GM12878 (cell line): ENCODE results near the gene BTBD7. TPM values are rescaled to one million over a fixed set of nuclear protein-coding genes. Genes with fewer than 3 reads are reported as not detected.

ENCODE experiments used
- ATAC-seq: fragments of 200-7000 bp; cut with Tn5 transposase; 3 replicates; pipeline ENCODE4 v1.9.1; 2020; ENCODE audit warnings: mild to moderate bottlenecking, moderate library complexity
- BruUV-seq: library from RNA; stranded (reverse); fragments of 400-500 nt; replicated peaks from 2 replicates; lab custom pipeline; 2021; lab: Mats Ljungman, UMichigan
- CTCF ChIA-PET: fragments of 300-600 bp; sonication (Branson Sonifier 250); formaldehyde crosslinking; extraction: SDS; loops from one replicate; lab custom pipeline; 2021; ENCODE audit warnings: inconsistent platforms; lab: Yijun Ruan, JAX
- POLR2A ChIA-PET: fragments of 350-600 bp; formaldehyde crosslinking; extraction: SDS; loops from one replicate; lab custom pipeline; 2021; ENCODE audit warnings: inconsistent platforms; lab: Charles Lee
- RAD21 ChIA-PET: fragments of 300-600 bp; sonication (Branson Sonifier 250); formaldehyde crosslinking; loops from one replicate; lab custom pipeline; 2023; ENCODE audit warnings: antibody characterized with exemption; ENCODE audit not compliant: unreplicated experiment; lab: Charles Lee
- SMC1A ChIA-PET: fragments of 300-600 bp; sonication (Branson Sonifier 250); formaldehyde crosslinking; loops from one replicate; lab custom pipeline; 2023; ENCODE audit not compliant: unreplicated experiment, uncharacterized antibody; lab: Charles Lee
- DNase-seq: peaks from one replicate; pipeline ENCODE4 v3.0.0-alpha.2; 2011; ENCODE audit warnings: low read depth, low spot score
- FAIRE-seq: peaks from 3 replicates; lab custom pipeline; 2011; peaks lifted over from hg19 to GRCh38; lab: Jason Lieb, UNC
- H2AFZ ChIP-seq: 2 replicates; pipeline ENCODE4 v1.6.0; 2011; ENCODE audit warnings: low read depth, low read length, control low read depth; ENCODE audit not compliant: control insufficient read depth
- H3K27ac ChIP-seq: 2 replicates; pipeline ENCODE4 v1.5.1; 2011; ENCODE audit warnings: control low read depth; ENCODE audit not compliant: control insufficient read depth, insufficient read depth
- H3K27me3 ChIP-seq, 2 experiments: replicated peaks in 1 of 2; 2 replicates each; pipeline versions ENCODE4 v1.6.0 to v1.6.1; 2011; ENCODE audit warnings: low read length in 1 of 2; ENCODE audit not compliant: control insufficient read depth in 2 of 2, insufficient read depth in 2 of 2
- H3K36me3 ChIP-seq, 2 experiments: 2 replicates each; pipeline ENCODE4 v1.5.1; 2011; ENCODE audit warnings: low read length in 1 of 2; ENCODE audit not compliant: control insufficient read depth in 2 of 2, insufficient read depth in 2 of 2
- H3K4me1 ChIP-seq: 2 replicates; pipeline ENCODE4 v1.6.1; 2011; ENCODE audit warnings: mild to moderate bottlenecking, low read length, moderate library complexity, mixed read lengths; ENCODE audit not compliant: control insufficient read depth, insufficient read depth
- H3K4me2 ChIP-seq: 2 replicates; pipeline ENCODE4 v1.6.0; 2011; ENCODE audit warnings: control low read depth; ENCODE audit not compliant: control insufficient read depth, insufficient read depth
- H3K4me3 ChIP-seq: fragments of 200-600 bp; sonication (generic); 2 replicates; pipeline ENCODE4 v1.5.1; 2016
- H3K79me2 ChIP-seq: 2 replicates; pipeline ENCODE4 v1.6.0; 2011; ENCODE audit warnings: low read length; ENCODE audit not compliant: control insufficient read depth, insufficient read depth
- H3K9ac ChIP-seq: 2 replicates; pipeline ENCODE4 v1.8.0; 2011; ENCODE audit warnings: low read length, control low read depth, mixed read lengths; ENCODE audit not compliant: control insufficient read depth, insufficient read depth
- H3K9me3 ChIP-seq: replicated peaks from 3 replicates; pipeline ENCODE4 v1.5.1; 2011; ENCODE audit warnings: mild to moderate bottlenecking, low read length; ENCODE audit not compliant: control insufficient read depth, insufficient read depth
- H4K20me1 ChIP-seq: 2 replicates; pipeline ENCODE4 v1.6.0; 2011; ENCODE audit not compliant: control insufficient read depth, insufficient read depth
- RAD51 ChIP-seq: fragments of 450-650 bp; IDR thresholded peaks from 2 replicates; pipeline ENCODE4 v1.6.1; 2016; ENCODE audit warnings: moderate library complexity, mild to moderate bottlenecking, inconsistent platforms
- whole genome bisulfite sequencing: methylation state at CpG from one replicate; pipeline ENCODE4 v1.1.6; 2016; ENCODE audit warnings: low lambda C conversion rate; ENCODE audit not compliant: insufficient replicate concordance, insufficient coverage; ENCODE audit errors: missing lambda C conversion rate; 5-methylcytosine and 5-hydroxymethylcytosine counted together
- in situ Hi-C: fragments of 300-500 bp; cut with MboI; formaldehyde crosslinking; loops from 9 replicates; pipeline ENCODE4 v1.14.3; 2018; ENCODE audit warnings: mixed read lengths
- intact Hi-C: fragments of 100-400 bp; cut with micrococcal nuclease; formaldehyde crosslinking; loops from one replicate; pipeline ENCODE4 v1.14.2; 2022; ENCODE audit not compliant: unreplicated experiment
- polyA plus RNA-seq, 11 experiments: library from polyadenylated mRNA; depleted of rRNA in 4 of 11; unstranded in 6 of 11; stranded (reverse) in 5 of 11; fragments of >200 nt; fragmentation: Nextera tagmentation in 4 of 11; fragmentation: Illumina TruSeq in 1 of 11; extraction: Ambion mirVana in 4 of 11; extraction: Trizol in 1 of 11; gene quantifications; 1 replicate in 1 of 11; 2 replicates in 10 of 11; pipeline versions ENCODE4 v1.2.1 to v1.2.3, GENCODE V29; 2011 to 2016; ENCODE audit warnings: inconsistent platforms in 2 of 11, missing spikeins in 2 of 11, low read depth in 1 of 11
- total RNA-seq, 4 experiments: library from RNA; depleted of rRNA in 3 of 4; stranded (reverse); fragments of >200 nt in 3 of 4; fragmentation: Illumina TruSeq in 1 of 4; extraction: Trizol in 1 of 4; gene quantifications; 2 replicates each; pipeline versions ENCODE4 v1.2.1 to v1.2.3, GENCODE V29; 2013 to 2021
- TF ChIP-seq, protein P1 (sequence below): IDR thresholded peaks from 2 replicates; pipeline ENCODE4 v1.6.1; 2012; ENCODE audit warnings: low read depth, low read length, improper control_type of control experiment
- TF ChIP-seq, protein P2 (sequence below): IDR thresholded peaks from 2 replicates; pipeline ENCODE4 v1.6.1; 2011; ENCODE audit warnings: borderline replicate concordance, low read depth, mild to moderate bottlenecking, moderate library complexity, mixed read lengths, low read length; ENCODE audit not compliant: insufficient read depth; ENCODE audit errors: extremely low read length
- TF ChIP-seq, protein P3 (sequence below): IDR thresholded peaks from 2 replicates; pipeline ENCODE4 v1.6.1; 2012; ENCODE audit warnings: low read depth, low read length, improper control_type of control experiment
- TF ChIP-seq, protein P4 (sequence below): IDR thresholded peaks from 2 replicates; pipeline ENCODE4 v1.6.1; 2012; ENCODE audit warnings: mild to moderate bottlenecking, low read depth, low read length

BTBD7 gene
- total and polyA plus RNA-seq, 10 of the 15 experiments (the other 5 are each of a cell fraction or from before 2014, with no cell fraction given) = 3.6 to 17.0 (median 9.6) TPM

- FAIRE-seq = no peak
- no peak overlapping the region; the same call in 1 of the 2 replicates for H3K4me3 ChIP-seq
Observed at GRCh38 chr14:93231129-93231979, 101.5 kb downstream of the BTBD7 start.

More at GRCh38 chr14:93231129-93231979, 101.5 kb downstream of the BTBD7 start:
- DNase-seq (no peak), ATAC-seq (no peak)
- no peaks in the 10 kb centered on the region; the same call in 1 of the 2 replicates for H3K4me1 ChIP-seq
- H3K4me2 ChIP-seq = peak overlapping the region; percentile 21
- H3K79me2 ChIP-seq = no peaks in the 10 kb centered on the region
- intact Hi-C loops = no loop called here
- TF ChIP-seq, protein P1, sequence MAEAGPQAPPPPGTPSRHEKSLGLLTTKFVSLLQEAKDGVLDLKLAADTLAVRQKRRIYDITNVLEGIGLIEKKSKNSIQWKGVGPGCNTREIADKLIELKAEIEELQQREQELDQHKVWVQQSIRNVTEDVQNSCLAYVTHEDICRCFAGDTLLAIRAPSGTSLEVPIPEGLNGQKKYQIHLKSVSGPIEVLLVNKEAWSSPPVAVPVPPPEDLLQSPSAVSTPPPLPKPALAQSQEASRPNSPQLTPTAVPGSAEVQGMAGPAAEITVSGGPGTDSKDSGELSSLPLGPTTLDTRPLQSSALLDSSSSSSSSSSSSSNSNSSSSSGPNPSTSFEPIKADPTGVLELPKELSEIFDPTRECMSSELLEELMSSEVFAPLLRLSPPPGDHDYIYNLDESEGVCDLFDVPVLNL = no peak
- TF ChIP-seq, protein P2, sequence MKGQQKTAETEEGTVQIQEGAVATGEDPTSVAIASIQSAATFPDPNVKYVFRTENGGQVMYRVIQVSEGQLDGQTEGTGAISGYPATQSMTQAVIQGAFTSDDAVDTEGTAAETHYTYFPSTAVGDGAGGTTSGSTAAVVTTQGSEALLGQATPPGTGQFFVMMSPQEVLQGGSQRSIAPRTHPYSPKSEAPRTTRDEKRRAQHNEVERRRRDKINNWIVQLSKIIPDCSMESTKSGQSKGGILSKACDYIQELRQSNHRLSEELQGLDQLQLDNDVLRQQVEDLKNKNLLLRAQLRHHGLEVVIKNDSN = peak; percentile 31
- TF ChIP-seq, protein P3, sequence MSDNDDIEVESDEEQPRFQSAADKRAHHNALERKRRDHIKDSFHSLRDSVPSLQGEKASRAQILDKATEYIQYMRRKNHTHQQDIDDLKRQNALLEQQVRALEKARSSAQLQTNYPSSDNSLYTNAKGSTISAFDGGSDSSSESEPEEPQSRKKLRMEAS = no peak
- TF ChIP-seq, protein P4, sequence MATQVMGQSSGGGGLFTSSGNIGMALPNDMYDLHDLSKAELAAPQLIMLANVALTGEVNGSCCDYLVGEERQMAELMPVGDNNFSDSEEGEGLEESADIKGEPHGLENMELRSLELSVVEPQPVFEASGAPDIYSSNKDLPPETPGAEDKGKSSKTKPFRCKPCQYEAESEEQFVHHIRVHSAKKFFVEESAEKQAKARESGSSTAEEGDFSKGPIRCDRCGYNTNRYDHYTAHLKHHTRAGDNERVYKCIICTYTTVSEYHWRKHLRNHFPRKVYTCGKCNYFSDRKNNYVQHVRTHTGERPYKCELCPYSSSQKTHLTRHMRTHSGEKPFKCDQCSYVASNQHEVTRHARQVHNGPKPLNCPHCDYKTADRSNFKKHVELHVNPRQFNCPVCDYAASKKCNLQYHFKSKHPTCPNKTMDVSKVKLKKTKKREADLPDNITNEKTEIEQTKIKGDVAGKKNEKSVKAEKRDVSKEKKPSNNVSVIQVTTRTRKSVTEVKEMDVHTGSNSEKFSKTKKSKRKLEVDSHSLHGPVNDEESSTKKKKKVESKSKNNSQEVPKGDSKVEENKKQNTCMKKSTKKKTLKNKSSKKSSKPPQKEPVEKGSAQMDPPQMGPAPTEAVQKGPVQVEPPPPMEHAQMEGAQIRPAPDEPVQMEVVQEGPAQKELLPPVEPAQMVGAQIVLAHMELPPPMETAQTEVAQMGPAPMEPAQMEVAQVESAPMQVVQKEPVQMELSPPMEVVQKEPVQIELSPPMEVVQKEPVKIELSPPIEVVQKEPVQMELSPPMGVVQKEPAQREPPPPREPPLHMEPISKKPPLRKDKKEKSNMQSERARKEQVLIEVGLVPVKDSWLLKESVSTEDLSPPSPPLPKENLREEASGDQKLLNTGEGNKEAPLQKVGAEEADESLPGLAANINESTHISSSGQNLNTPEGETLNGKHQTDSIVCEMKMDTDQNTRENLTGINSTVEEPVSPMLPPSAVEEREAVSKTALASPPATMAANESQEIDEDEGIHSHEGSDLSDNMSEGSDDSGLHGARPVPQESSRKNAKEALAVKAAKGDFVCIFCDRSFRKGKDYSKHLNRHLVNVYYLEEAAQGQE = no peak
- no peak for TF ChIP-seq RAD51
- CTCF ChIA-PET = interaction anchor here (1.1 to 2.3 kb wide), 3 partner anchors 303 to 391 kb away, joined by 3 to 6 read pairs (median 4); no protein-coding TSS in a partner anchor
- POLR2A ChIA-PET = interaction anchor here (1.4 kb wide), 1 partner anchor 308 kb away, joined by 3 read pairs; no protein-coding TSS in a partner anchor
- no peak overlapping the region for H3K9ac ChIP-seq
- no peaks in the 10 kb centered on the region for H3K27me3 ChIP-seq
- WGBS = 24% methylated on average over 35 of the region's 39 CpGs
- SMC1A ChIA-PET = interaction anchor here (1.0 to 2.2 kb wide), 3 partner anchors 245 to 388 kb away, joined by 3 to 7 read pairs (median 3); no protein-coding TSS in a partner anchor
- no peaks in the 10 kb centered on the region for H4K20me1 ChIP-seq
- no peak overlapping the region for H3K27ac ChIP-seq
- H3K9me3 ChIP-seq = no peaks in the 10 kb centered on the region
- no TSS peak for BruUV-seq
- in situ Hi-C loops = loop anchor here (25.0 kb wide), 1 partner anchor 306 kb away; no protein-coding TSS in a partner anchor
- H3K36me3 ChIP-seq = peaks cover 4 to 8% of the 10 kb centered on the region in 2 experiments; a peak in 2 of 4 replicates
- RAD21 ChIA-PET = interaction anchor here (1.1 to 1.3 kb wide), 2 partner anchors 67 to 118 kb away, joined by 3 read pairs; no protein-coding TSS in a partner anchor
- H2AFZ ChIP-seq = peak overlapping the region; percentile 6; the same call in 1 of the 2 replicates
